Tibial nerve (tissue), 4 donors: ENCODE results near the gene FAM151A. TPM values are rescaled to one million over a fixed set of nuclear protein-coding genes. Genes with fewer than 3 reads are reported as not detected.
A peak's percentile ranks its signal among the peaks of the same experiment; 100 is the strongest.

Experiments used
- DNase-seq, 2 donors: peaks; one replicate each; pipeline ENCODE4 v3.0.0-alpha.2; 2019; ENCODE audit warnings: low spot score in 2 of 2
- H3K27ac ChIP-seq, 4 donors: fragments of 200-600 bp; sonication (generic) in 3 of 4; one replicate each; pipeline ENCODE4 v1.5.1; 2017 to 2019; ENCODE audit warnings: mild to moderate bottlenecking in 1 of 4
- H3K27me3 ChIP-seq, 2 donors: fragments of 200-600 bp; sonication (generic) in 1 of 2; one replicate each; pipeline versions ENCODE4 v1.5.1 to v1.6.0; 2017 to 2019
- H3K36me3 ChIP-seq, 3 donors: fragments of 200-600 bp; sonication (generic); one replicate each; pipeline ENCODE4 v1.5.1; 2018 to 2019
- H3K4me1 ChIP-seq, 4 donors: fragments of 200-600 bp; sonication (generic) in 3 of 4; one replicate each; pipeline ENCODE4 v1.5.1; 2017 to 2019
- H3K4me3 ChIP-seq, 4 donors: fragments of 200-600 bp; sonication (generic) in 3 of 4; one replicate each; pipeline ENCODE4 v1.5.1; 2017 to 2019; ENCODE audit warnings: mild to moderate bottlenecking in 1 of 4, moderate library complexity in 1 of 4
- H3K9me3 ChIP-seq, 4 donors: fragments of 200-600 bp; sonication (generic) in 3 of 4; one replicate each; pipeline ENCODE4 v1.5.1; 2017 to 2019
- EP300 ChIP-seq, 2 donors: sonication (generic); formaldehyde crosslinking; IDR thresholded peaks; one replicate each; pipeline ENCODE4 v1.6.1; 2017; ENCODE audit warnings: antibody characterized with exemption in 2 of 2, mild to moderate bottlenecking in 1 of 2
- POLR2A ChIP-seq, 2 donors: fragments of 450-650 bp; IDR thresholded peaks; one replicate each; pipeline ENCODE4 v1.6.1; 2017; ENCODE audit warnings: antibody characterized with exemption in 2 of 2, mild to moderate bottlenecking in 2 of 2, moderate library complexity in 2 of 2
- WGBS, 2 donors: methylation state at CpG; one replicate each; pipeline ENCODE4 v1.1.5; 2018; 5-methylcytosine and 5-hydroxymethylcytosine counted together
- total RNA-seq, 4 donors: library from RNA; depleted of rRNA; stranded (reverse); fragments of >200 nt; gene quantifications; one replicate each; pipeline ENCODE4 v1.1.0, GENCODE V29; 2016
- TF ChIP-seq, protein P1 (sequence below), 5 experiments: fragments of 200-600 bp in 3 of 5; fragments of 450-650 bp in 2 of 5; sonication (generic) in 3 of 5; IDR thresholded peaks; one replicate each; pipeline ENCODE4 v1.5.1; 2016 to 2019; ENCODE audit warnings: antibody characterized with exemption in 5 of 5, mild to moderate bottlenecking in 3 of 5, moderate library complexity in 2 of 5

Gene FAM151A
- total RNA-seq, 4 donors from 2014 or later = not detected

DNA sequence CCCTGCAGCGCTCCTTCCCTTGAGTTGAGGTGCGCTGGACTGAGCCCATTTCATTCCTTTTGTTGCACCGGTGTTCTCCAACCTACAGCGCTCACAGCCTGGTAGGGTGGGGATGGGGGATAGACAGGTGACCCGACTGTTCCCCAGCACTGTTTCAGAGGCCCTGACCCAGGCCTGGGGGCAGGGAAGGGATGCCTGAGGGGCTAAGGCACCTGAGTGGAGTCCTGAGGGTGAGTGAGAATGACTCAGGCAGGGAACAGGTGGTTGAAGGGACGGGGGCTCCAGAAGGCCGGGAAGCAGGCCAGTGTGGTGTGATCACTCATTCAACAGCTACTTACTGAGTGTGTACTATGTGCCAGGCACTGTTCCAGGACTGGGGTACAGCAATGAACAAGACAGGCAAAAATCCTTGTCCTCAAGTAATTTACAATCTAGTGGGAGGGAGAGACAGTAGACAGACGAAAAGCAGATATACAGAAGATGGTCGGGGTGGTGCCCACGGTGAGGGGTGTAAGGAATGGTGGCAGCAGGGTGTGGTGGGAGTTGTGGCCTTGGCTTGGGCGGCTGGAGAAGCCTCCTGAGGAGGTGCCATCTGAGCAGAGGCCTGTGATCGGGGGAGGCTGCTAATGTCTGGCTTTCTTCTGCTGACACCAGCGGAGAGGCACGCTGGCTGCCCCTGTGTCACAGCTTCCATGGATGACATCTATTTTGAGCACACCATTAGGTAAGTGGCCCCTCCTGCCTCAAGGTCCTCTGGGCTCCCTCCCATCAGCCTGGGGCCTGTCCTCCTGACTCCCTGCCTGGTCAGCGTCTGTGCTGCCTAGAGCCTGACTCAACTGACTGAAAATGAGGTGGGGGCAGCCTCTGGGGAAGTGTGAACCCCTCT, 37.9 kb downstream of the FAM151A start:
- Histone ChIP-seq H3K27me3 (no peaks in the 10 kb centered on the region), H3K4me3 (no peak overlapping the region), H3K27ac (no peak overlapping the region), H3K36me3 (peaks cover 0 to 9% (median 0%) of the 10 kb centered on the region in 3 donors), H3K9me3 (no peaks in the 10 kb centered on the region), H3K4me1 (peaks cover 0 to 26% (median 8%) of the 10 kb centered on the region in 4 donors)
- TF ChIP-seq EP300 (IDR thresholded peaks at IDR 0.05) (no peak), POLR2A (IDR thresholded peaks at IDR 0.05) (no peak)
- TF ChIP-seq, protein P1, sequence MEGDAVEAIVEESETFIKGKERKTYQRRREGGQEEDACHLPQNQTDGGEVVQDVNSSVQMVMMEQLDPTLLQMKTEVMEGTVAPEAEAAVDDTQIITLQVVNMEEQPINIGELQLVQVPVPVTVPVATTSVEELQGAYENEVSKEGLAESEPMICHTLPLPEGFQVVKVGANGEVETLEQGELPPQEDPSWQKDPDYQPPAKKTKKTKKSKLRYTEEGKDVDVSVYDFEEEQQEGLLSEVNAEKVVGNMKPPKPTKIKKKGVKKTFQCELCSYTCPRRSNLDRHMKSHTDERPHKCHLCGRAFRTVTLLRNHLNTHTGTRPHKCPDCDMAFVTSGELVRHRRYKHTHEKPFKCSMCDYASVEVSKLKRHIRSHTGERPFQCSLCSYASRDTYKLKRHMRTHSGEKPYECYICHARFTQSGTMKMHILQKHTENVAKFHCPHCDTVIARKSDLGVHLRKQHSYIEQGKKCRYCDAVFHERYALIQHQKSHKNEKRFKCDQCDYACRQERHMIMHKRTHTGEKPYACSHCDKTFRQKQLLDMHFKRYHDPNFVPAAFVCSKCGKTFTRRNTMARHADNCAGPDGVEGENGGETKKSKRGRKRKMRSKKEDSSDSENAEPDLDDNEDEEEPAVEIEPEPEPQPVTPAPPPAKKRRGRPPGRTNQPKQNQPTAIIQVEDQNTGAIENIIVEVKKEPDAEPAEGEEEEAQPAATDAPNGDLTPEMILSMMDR (IDR thresholded peaks at IDR 0.05) = no peak
- 85 to 87% methylated on average over 14 to 15 of the region's 15 CpGs for WGBS, 2 donors
- no peak for DNase-seq

DNA sequence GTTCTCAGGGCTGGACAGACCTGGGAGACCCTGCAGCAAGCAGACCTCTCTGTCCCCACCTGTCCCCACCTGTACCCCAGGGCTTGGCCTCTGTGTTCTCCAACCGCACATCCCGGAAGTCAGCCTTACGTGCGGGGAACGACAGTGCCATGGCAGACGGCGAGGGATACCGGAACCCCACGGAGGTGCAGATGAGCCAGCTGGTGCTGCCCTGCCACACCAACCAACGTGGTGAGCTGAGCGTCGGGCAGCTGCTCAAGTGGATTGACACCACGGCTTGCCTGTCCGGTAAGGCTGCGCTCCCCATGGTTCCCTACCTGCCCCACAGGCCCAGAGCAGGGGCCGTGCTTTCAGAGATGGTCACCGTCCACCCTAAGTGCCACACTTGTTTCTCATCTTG, 38.8 kb downstream of the FAM151A start:
- TF ChIP-seq, protein P1 (IDR thresholded peaks at IDR 0.05) = no peak
- TF ChIP-seq POLR2A (IDR thresholded peaks at IDR 0.05) = no peak
- TF ChIP-seq EP300 (IDR thresholded peaks at IDR 0.05) = no peak
- Histone ChIP-seq H3K4me1 (peaks cover 0 to 34% (median 11%) of the 10 kb centered on the region in 4 donors), H3K27me3 (no peaks in the 10 kb centered on the region), H3K27ac (no peak overlapping the region), H3K9me3 (no peaks in the 10 kb centered on the region), H3K36me3 (peaks cover 0 to 9% (median 0%) of the 10 kb centered on the region in 3 donors), H3K4me3 (no peak overlapping the region)
- no peak for DNase-seq
- 92 to 95% methylated on average over 15 to 17 of the region's 17 CpGs for WGBS, 2 donors

DNA sequence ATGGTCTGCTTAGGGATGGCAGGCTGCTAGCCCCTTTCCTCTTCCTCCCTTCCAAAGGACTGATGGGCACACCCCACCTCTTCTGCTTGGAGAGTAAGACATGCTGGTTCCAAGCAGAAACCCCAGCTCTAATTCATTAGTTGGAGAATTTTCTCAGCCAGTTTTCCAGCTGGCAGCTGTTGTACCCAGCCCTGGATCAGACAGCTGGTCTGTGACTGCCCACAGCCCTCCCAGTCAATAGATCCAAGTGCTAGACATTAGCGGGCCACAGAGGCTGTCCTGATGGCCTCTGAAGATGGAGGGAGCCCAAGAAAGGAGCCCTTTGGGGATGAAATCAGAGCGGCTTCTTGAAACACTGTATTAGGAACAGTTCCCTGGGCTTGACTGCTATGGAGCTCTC, 39.5 kb downstream of the FAM151A start:
- no peak for DNase-seq
- 56 to 74% methylated on average over 1 to 2 of the region's 2 CpGs for WGBS, 2 donors
- Histone ChIP-seq H3K4me3 (no peak overlapping the region), H3K27me3 (no peaks in the 10 kb centered on the region), H3K27ac (no peak overlapping the region), H3K9me3 (no peaks in the 10 kb centered on the region), H3K36me3 (peaks cover 0 to 9% (median 0%) of the 10 kb centered on the region in 3 donors), H3K4me1 (peaks cover 0 to 41% (median 18%) of the 10 kb centered on the region in 4 donors)
- TF ChIP-seq EP300 (IDR thresholded peaks at IDR 0.05) (no peak), POLR2A (IDR thresholded peaks at IDR 0.05) (no peak)
- TF ChIP-seq, protein P1 (IDR thresholded peaks at IDR 0.05) = no peak

DNA sequence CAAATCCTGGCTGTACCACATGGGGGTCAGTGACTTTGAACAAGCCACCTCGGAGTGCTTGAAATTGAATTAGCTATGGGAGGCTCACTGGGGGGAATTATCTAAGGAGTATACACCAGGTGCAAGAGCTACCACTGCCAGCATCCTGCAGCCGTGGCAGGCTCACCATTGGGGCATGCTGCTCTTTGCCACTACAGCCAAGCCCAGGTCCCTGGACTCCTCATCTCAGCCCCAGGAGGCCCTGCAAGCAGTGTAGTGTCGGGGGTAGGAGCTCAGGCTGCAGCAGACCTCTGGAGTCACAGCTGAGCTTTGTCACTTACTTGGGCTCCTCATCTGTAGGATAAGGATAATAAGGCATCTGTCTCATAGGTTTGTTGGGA, 40.0 kb downstream of the FAM151A start:
- Histone ChIP-seq H3K9me3 (no peaks in the 10 kb centered on the region), H3K36me3 (peaks cover 0 to 9% (median 0%) of the 10 kb centered on the region in 3 donors), H3K27me3 (no peaks in the 10 kb centered on the region), H3K27ac (peak overlapping the region in 1 of 4 donors; percentile 88), H3K4me1 (peaks cover 0 to 47% (median 20%) of the 10 kb centered on the region in 4 donors), H3K4me3 (no peak overlapping the region)
- WGBS, 2 donors = 87 to 88% methylated on average over 3 of the region's 3 CpGs
- no peak for DNase-seq
- no peak for TF ChIP-seq POLR2A (IDR thresholded peaks at IDR 0.05)
- TF ChIP-seq, protein P1 (IDR thresholded peaks at IDR 0.05) = no peak
- TF ChIP-seq EP300 (IDR thresholded peaks at IDR 0.05) = no peak
